ENCODE data around the gene NOCT. TPM values are rescaled to one million over a fixed set of nuclear protein-coding genes. Genes with fewer than 3 reads are reported as not detected.

The NOCT gene
- total and polyA plus RNA-seq, 2 of the 4 experiments (the other 2 are of a cell fraction) = 5.5 to 41.4 TPM

- H3K4me1 ChIP-seq (ENCODE audit: control insufficient read depth, insufficient read depth, low read length) = peaks cover 24% of the 10 kb centered on the region
- H2BK120ac ChIP-seq (ENCODE audit: low read depth, low read length) = peak overlapping the region; percentile 99
- H2AFZ ChIP-seq (replicated peaks; ENCODE audit: low read length, poor library complexity) = peak overlapping the region; percentile 88
- no peaks in the 10 kb centered on the region for H3K36me3 ChIP-seq (ENCODE audit: control insufficient read depth, insufficient read depth, low read length)
- H2BK5ac ChIP-seq (ENCODE audit: low read depth, low read length, poor library complexity, severe bottlenecking) = peak overlapping the region; percentile 100
- intact Hi-C loops (cut with micrococcal nuclease) = no loop called here
- no peak overlapping the region for H2BK15ac ChIP-seq (ENCODE audit: low read depth, low read length)
- H3K14ac ChIP-seq (replicated peaks; ENCODE audit: low read depth, low read length) = peak overlapping the region; percentile 82
- ATAC-seq (ENCODE audit: low read depth) (peak; percentile 6), DNase-seq (peak; percentile 20)
- no peaks in the 10 kb centered on the region for H3K9me3 ChIP-seq (ENCODE audit: control insufficient read depth, insufficient read depth, low read length)
- peak overlapping the region; percentile 61; the same call in 1 of the 2 replicates for H4K91ac ChIP-seq (ENCODE audit: insufficient read depth, low read depth, low read length)
- H3K23ac ChIP-seq (ENCODE audit: low read depth, low read length) = peak overlapping the region; percentile 75
- peak overlapping the region; percentile 22; the same call in 1 of the 2 replicates for H2AK5ac ChIP-seq (ENCODE audit: low read depth, low read length)
- H3K79me1 ChIP-seq (ENCODE audit: low read depth in 1 of 2, low read length in 2 of 2) = peaks cover 4 to 33% of the 10 kb centered on the region in 2 experiments; a peak in 3 of 4 replicates
- H2AK9ac ChIP-seq (replicated peaks; ENCODE audit: low read depth, low read length, poor library complexity) = peak overlapping the region; percentile 87
- no peak overlapping the region for H4K5ac ChIP-seq (ENCODE audit: low read depth, low read length)
- dilution Hi-C loops (cut with HindIII; ENCODE audit: low sequenced_read_pairs, unreplicated experiment) = no loop called here
- H4K20me1 ChIP-seq (ENCODE audit: insufficient read depth, low read length) = peaks cover 30% of the 10 kb centered on the region
- in situ Hi-C loops (cut with MboI; ENCODE audit: low sequenced_read_pairs) = no loop called here
- no TSS peak for BruUV-seq (replicated peaks)
- H4K8ac ChIP-seq (ENCODE audit: low read depth in 2 of 2, low read length in 2 of 2) = peak overlapping the region in 1 of 2 experiments; percentile 16; a peak in 3 of 4 replicates
- H3K9ac ChIP-seq (ENCODE audit: low read depth, low read length) = peak overlapping the region; percentile 97
- no peaks in the 10 kb centered on the region for H3K27me3 ChIP-seq (ENCODE audit: control insufficient read depth, insufficient read depth, low read length)
- peak overlapping the region; percentile 57 for H3K27ac ChIP-seq (ENCODE audit: insufficient read depth, low read length)
- H3K18ac ChIP-seq (ENCODE audit: low read depth, low read length) = peak overlapping the region; percentile 73; the same call in 1 of the 2 replicates
- H2BK20ac ChIP-seq (ENCODE audit: low read depth, low read length) = no peak overlapping the region
- POLR2A ChIA-PET (ENCODE audit: unreplicated experiment) = interaction anchor here (0.5 kb wide), 1 partner anchor 178 kb away, joined by 3 read pairs; no protein-coding TSS in a partner anchor
- H3K4me2 ChIP-seq (ENCODE audit: low read depth, low read length) = peak overlapping the region; percentile 100
- H3K4ac ChIP-seq (ENCODE audit: low read depth, low read length) = peak overlapping the region; percentile 63; the same call in 1 of the 2 replicates
- H3K9me1 ChIP-seq (ENCODE audit: insufficient read depth, low read length) = peaks cover 7% of the 10 kb centered on the region; the same call in 1 of the 2 replicates
- CTCF ChIA-PET = no interaction called here
- WGBS, 2 experiments (ENCODE audit: extremely low coverage in 2 of 2, insufficient read length in 1 of 2) = 0% methylated on average over 12 of the region's 55 CpGs; no CpG with 5 or more reads in 1 of the 2 experiments
- H3K4me3 ChIP-seq (ENCODE audit: insufficient read depth, low read depth, low read length) = peak overlapping the region; percentile 85
- no peak for TF ChIP-seq ELK1 (IDR thresholded peaks at IDR 0.05; ENCODE audit: borderline replicate concordance, low read depth, low read length)
- TF ChIP-seq RFX5 (IDR thresholded peaks at IDR 0.05; ENCODE audit: low read depth, low read length) = no peak
- TF ChIP-seq NFE2L2 (IDR thresholded peaks at IDR 0.05; ENCODE audit: low read depth, low read length) = no peak
- TF ChIP-seq FOS (IDR thresholded peaks at IDR 0.05; ENCODE audit: low read depth, low read length) = no peak
- TF ChIP-seq MAZ (IDR thresholded peaks at IDR 0.05; ENCODE audit: borderline replicate concordance, low read depth, low read length) = peak; percentile 50; the same call in 1 of the 2 replicates
- TF ChIP-seq, protein P1, sequence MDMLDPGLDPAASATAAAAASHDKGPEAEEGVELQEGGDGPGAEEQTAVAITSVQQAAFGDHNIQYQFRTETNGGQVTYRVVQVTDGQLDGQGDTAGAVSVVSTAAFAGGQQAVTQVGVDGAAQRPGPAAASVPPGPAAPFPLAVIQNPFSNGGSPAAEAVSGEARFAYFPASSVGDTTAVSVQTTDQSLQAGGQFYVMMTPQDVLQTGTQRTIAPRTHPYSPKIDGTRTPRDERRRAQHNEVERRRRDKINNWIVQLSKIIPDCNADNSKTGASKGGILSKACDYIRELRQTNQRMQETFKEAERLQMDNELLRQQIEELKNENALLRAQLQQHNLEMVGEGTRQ (IDR thresholded peaks at IDR 0.05; ENCODE audit: low read depth, low read length) = no peak
- no peak for TF ChIP-seq BHLHE40 (IDR thresholded peaks at IDR 0.05; ENCODE audit: low read depth, low read length)
- TF ChIP-seq MXI1 (IDR thresholded peaks at IDR 0.05; ENCODE audit: borderline replicate concordance, low read depth, low read length) = peak; percentile 64; the same call in 1 of the 2 replicates
- TF ChIP-seq SMC3 (IDR thresholded peaks at IDR 0.05; ENCODE audit: low read depth, low read length) = no peak
- peak overlapping the region; percentile 71; the same call in 1 of the 2 replicates for H3K56ac ChIP-seq (ENCODE audit: extremely low read depth, insufficient read depth, low read length)
Measured at GRCh38 chr4:139015948-139016471, 429 bp downstream of the NOCT start.
